22Rv1 (cell line): ENCODE data around the gene PCDH9.

Experiments
- CTCF ChIP-seq: fragments of 450-650 bp; IDR thresholded peaks from 2 replicates; pipeline ENCODE4 v1.5.1; 2017; ENCODE audit warnings: mild to moderate bottlenecking
- ZFX ChIP-seq: fragments of 450-650 bp; IDR thresholded peaks from 2 replicates; pipeline ENCODE4 v1.6.1; 2017; ENCODE audit warnings: antibody characterized with exemption, borderline replicate concordance

- TF ChIP-seq CTCF: no peak
- no peak for TF ChIP-seq ZFX
These were observed 890.9 kb downstream of the PCDH9 start for GRCh38 chr13:66339214-66339613.
